Hepatocyte (in vitro differentiated cells): Measurements from ENCODE around the gene INPP5F. TPM values are rescaled to one million over a fixed set of nuclear protein-coding genes. Genes with fewer than 3 reads are reported as not detected.
"Not testable (repeated sequence)": the region's sequence is repeated elsewhere in the genome, so short reads cannot be mapped to it uniquely, and the experiment has no call there.

Experiments
- DNase-seq: peaks from one replicate; pipeline ENCODE4 v3.0.0-alpha.2; 2016; ENCODE audit warnings: low spot score
- H2AFZ ChIP-seq: fragments of 200-600 bp; sonication (generic); 2 replicates; pipeline ENCODE4 v1.6.0; 2016; ENCODE audit warnings: antibody characterized with exemption, mild to moderate bottlenecking
- H3K27ac ChIP-seq: fragments of 200-600 bp; sonication (generic); 2 replicates; pipeline ENCODE4 v1.5.1; 2016; ENCODE audit warnings: mild to moderate bottlenecking
- H3K27me3 ChIP-seq: fragments of 200-600 bp; sonication (generic); 2 replicates; pipeline ENCODE4 v1.6.1; 2016
- H3K36me3 ChIP-seq: fragments of 200-600 bp; sonication (generic); replicated peaks from 2 replicates; pipeline ENCODE4 v1.5.1; 2016; ENCODE audit warnings: low read depth; ENCODE audit not compliant: insufficient read depth
- H3K4me1 ChIP-seq: fragments of 200-600 bp; sonication (generic); 2 replicates; pipeline ENCODE4 v1.5.1; 2016; ENCODE audit warnings: mild to moderate bottlenecking, moderate library complexity; ENCODE audit not compliant: insufficient read depth
- H3K4me2 ChIP-seq: fragments of 200-600 bp; sonication (generic); 2 replicates; pipeline ENCODE4 v1.6.0; 2016
- H3K4me3 ChIP-seq: fragments of 200-600 bp; sonication (generic); 2 replicates; pipeline ENCODE4 v1.5.1; 2016; ENCODE audit warnings: mild to moderate bottlenecking
- H3K79me2 ChIP-seq: fragments of 200-600 bp; sonication (generic); 2 replicates; pipeline ENCODE4 v1.6.0; 2017; ENCODE audit warnings: mild to moderate bottlenecking
- H3K9me2 ChIP-seq: fragments of 200-600 bp; sonication (generic); replicated peaks from 2 replicates; pipeline ENCODE4 v1.6.0; 2017; ENCODE audit warnings: mild to moderate bottlenecking; ENCODE audit not compliant: insufficient read depth
- H3K9me3 ChIP-seq: fragments of 200-600 bp; sonication (generic); 2 replicates; pipeline ENCODE4 v1.5.1; 2016; ENCODE audit warnings: low read depth, mild to moderate bottlenecking
- H4K20me1 ChIP-seq: fragments of 200-600 bp; sonication (generic); 2 replicates; pipeline ENCODE4 v1.6.0; 2016; ENCODE audit warnings: mild to moderate bottlenecking; ENCODE audit not compliant: insufficient read depth, poor library complexity, severe bottlenecking
- EZH2 ChIP-seq: fragments of 200-600 bp; sonication (generic); IDR thresholded peaks from 2 replicates; pipeline ENCODE4 v1.6.1; 2016; ENCODE audit warnings: antibody characterized with exemption, mild to moderate bottlenecking, borderline replicate concordance
- EZH2phosphoT487 ChIP-seq: fragments of 200-600 bp; sonication (generic); IDR thresholded peaks from one replicate; pipeline ENCODE4 v1.6.1; 2018; ENCODE audit warnings: antibody characterized with exemption, mild to moderate bottlenecking, low read depth, moderate library complexity; ENCODE audit not compliant: unreplicated experiment, severe bottlenecking
- WGBS: methylation state at CpG from one replicate; pipeline ENCODE4 v1.1.6; 2016; ENCODE audit warnings: low lambda C conversion rate; ENCODE audit errors: missing lambda C conversion rate; 5-methylcytosine and 5-hydroxymethylcytosine counted together
- polyA plus RNA-seq: library from polyadenylated mRNA; unstranded; fragments of >200 nt; fragmentation: Nextera tagmentation; extraction: Ambion mirVana; gene quantifications from 2 replicates; pipeline ENCODE4 v1.2.1, GENCODE V29; 2016
- total RNA-seq: library from RNA; depleted of rRNA; stranded (reverse); fragments of >200 nt; gene quantifications from 2 replicates; pipeline ENCODE4 v1.2.3, GENCODE V29; 2014
- TF ChIP-seq, protein P1 (sequence below): fragments of 200-600 bp; sonication (generic); IDR thresholded peaks from 2 replicates; pipeline ENCODE4 v1.5.1; 2016; ENCODE audit warnings: antibody characterized with exemption, mild to moderate bottlenecking; ENCODE audit not compliant: poor library complexity

Gene INPP5F
- total and polyA plus RNA-seq, 2 experiments from 2014 or later: 9.9 to 44.4 TPM

DNA sequence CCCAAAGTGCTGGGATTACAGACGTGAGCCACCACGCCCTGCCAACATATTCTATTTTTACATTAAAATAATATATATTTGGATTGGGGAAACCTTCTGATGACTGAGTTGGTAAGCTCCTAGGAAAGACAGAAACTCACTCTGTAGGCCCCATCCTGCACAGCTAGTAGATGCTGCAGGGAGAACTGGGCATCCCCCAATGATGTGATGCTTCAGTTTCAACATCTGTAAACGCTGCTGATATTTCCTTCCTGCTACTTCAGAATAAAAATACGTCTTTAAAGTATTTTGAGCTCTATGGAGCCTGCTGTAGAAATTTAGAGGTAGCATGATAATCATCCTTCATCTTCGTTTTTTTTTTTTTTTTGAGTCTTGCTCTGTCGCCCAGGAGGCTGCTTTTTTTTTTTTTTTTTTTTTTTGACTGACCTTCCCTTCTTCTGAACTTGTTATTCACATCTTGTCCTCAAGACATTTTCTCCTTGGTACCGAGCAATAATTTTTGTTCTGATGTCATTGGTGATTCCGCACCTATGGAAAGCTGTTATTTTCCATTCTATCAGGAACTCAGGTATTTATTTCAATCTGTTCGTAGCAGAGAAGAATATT lies 21.8 kb upstream of the INPP5F start:
- Histone ChIP-seq H3K27ac (no peak overlapping the region), H3K9me2 (no peaks in the 10 kb centered on the region), H4K20me1 (no peaks in the 10 kb centered on the region), H3K4me2 (no peak overlapping the region), H3K79me2 (no peaks in the 10 kb centered on the region), H3K36me3 (no peaks in the 10 kb centered on the region), H3K27me3 (no peaks in the 10 kb centered on the region), H3K4me1 (no peaks in the 10 kb centered on the region), H3K9me3 (no peaks in the 10 kb centered on the region), H3K4me3 (no peak overlapping the region), H2AFZ (no peak overlapping the region)
- TF ChIP-seq, protein P1, sequence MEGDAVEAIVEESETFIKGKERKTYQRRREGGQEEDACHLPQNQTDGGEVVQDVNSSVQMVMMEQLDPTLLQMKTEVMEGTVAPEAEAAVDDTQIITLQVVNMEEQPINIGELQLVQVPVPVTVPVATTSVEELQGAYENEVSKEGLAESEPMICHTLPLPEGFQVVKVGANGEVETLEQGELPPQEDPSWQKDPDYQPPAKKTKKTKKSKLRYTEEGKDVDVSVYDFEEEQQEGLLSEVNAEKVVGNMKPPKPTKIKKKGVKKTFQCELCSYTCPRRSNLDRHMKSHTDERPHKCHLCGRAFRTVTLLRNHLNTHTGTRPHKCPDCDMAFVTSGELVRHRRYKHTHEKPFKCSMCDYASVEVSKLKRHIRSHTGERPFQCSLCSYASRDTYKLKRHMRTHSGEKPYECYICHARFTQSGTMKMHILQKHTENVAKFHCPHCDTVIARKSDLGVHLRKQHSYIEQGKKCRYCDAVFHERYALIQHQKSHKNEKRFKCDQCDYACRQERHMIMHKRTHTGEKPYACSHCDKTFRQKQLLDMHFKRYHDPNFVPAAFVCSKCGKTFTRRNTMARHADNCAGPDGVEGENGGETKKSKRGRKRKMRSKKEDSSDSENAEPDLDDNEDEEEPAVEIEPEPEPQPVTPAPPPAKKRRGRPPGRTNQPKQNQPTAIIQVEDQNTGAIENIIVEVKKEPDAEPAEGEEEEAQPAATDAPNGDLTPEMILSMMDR: no peak
- TF ChIP-seq EZH2phosphoT487: no peak
- no peak for TF ChIP-seq EZH2
- DNase-seq: no peak
- 90% methylated on average over 9 of the region's 9 CpGs for WGBS

DNA sequence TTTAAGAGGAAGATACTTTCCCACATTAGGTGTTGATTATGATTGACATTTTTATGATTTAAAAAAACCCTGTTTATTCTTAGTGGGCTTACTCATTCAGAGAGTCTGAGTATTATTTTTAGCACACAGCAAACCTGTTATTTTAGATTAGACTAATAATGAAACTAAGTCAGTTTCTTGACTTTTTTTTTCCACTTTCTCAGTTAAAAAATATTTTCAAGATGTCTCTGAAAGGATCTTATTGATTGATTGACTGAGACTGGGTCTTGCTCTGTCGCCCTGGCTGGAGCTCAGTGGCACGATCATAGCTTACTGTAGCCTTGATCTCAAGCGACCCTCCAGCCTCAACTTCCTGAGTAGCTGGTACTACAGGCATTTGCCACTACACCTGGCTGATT lies 20.4 kb upstream of the INPP5F start:
- no peak overlapping the region for H3K4me3 ChIP-seq
- WGBS: 97% methylated on average over 3 of the region's 3 CpGs
- no peak for DNase-seq
- no peaks in the 10 kb centered on the region for H3K27me3 ChIP-seq
- no peak overlapping the region for H2AFZ ChIP-seq
- H3K4me2 ChIP-seq: no peak overlapping the region
- no peaks in the 10 kb centered on the region for H3K79me2 ChIP-seq
- no peaks in the 10 kb centered on the region for H3K9me2 ChIP-seq
- H3K27ac ChIP-seq: no peak overlapping the region
- no peaks in the 10 kb centered on the region for H3K9me3 ChIP-seq
- no peaks in the 10 kb centered on the region for H4K20me1 ChIP-seq
- no peaks in the 10 kb centered on the region for H3K36me3 ChIP-seq
- TF ChIP-seq, protein P1: no peak
- TF ChIP-seq EZH2 (no peak), EZH2phosphoT487 (no peak)
- H3K4me1 ChIP-seq: no peaks in the 10 kb centered on the region

DNA sequence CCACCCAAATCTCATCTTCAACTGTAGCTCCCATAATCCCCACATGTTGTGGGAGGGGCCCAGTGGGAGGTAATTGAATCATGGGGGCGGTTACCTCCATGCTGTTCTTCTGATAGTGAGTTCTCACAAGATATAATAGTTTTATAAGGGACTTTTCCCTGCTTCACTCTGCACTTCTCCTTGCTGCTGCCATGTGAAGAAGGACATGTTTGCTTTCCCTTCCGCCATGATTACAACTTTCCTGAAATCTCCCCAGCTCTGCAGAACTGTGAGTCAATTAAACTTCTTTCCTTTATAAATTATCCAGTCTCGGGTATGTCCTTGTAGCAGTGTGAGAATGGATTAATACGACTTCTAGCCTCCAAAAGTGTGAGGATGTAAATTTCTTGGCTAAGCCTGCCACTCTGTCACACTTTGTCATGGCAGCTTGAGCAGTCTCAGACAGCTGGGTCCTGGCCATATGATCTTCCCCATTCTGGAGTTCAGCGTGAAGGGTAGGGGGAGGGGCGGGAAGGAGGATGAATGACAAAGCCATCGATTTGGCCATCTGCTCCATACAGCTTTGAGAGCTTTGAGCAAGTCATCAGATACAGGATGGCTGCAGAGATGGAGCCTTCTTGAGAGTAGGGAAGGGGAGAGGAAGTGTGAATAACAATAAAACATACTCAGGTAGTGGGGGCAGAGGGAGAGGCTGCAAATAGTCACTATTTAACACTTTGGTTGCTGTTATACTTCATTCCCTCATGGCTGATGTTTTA lies 19.1 kb upstream of the INPP5F start:
- TF ChIP-seq, protein P1: no peak
- TF ChIP-seq EZH2phosphoT487: no peak
- TF ChIP-seq EZH2: no peak
- no peaks in the 10 kb centered on the region for H3K9me2 ChIP-seq
- no peaks in the 10 kb centered on the region for H3K4me1 ChIP-seq
- DNase-seq: no peak
- no peak overlapping the region for H2AFZ ChIP-seq
- H3K27ac ChIP-seq: no peak overlapping the region
- H3K9me3 ChIP-seq: no peaks in the 10 kb centered on the region
- no peaks in the 10 kb centered on the region for H3K27me3 ChIP-seq
- H3K4me3 ChIP-seq: no peak overlapping the region
- no peak overlapping the region for H3K4me2 ChIP-seq
- WGBS: 76% methylated on average over 7 of the region's 7 CpGs
- H3K79me2 ChIP-seq: no peaks in the 10 kb centered on the region
- no peaks in the 10 kb centered on the region for H3K36me3 ChIP-seq
- no peaks in the 10 kb centered on the region for H4K20me1 ChIP-seq

DNA sequence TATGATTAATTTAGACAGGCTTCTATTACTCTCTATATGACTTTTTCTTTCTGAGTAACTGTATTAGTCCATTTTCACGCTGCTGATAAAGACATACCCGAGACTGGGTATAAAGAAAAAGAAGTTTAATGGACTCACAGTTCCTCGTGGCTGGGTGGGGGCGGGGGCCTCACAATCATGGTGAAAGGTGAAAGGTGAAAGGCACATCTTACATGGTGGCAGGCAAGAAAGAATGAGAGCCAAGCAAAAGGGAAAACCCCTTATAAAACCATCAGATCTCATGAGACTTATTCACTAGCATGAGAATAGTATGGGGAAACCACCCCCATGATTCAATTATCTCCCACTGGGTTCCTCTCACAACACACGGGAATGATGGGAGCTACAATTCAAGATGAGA lies 18.5 kb upstream of the INPP5F start:
- H3K4me2 ChIP-seq, H3K27ac ChIP-seq: not testable (repeated sequence)

DNA sequence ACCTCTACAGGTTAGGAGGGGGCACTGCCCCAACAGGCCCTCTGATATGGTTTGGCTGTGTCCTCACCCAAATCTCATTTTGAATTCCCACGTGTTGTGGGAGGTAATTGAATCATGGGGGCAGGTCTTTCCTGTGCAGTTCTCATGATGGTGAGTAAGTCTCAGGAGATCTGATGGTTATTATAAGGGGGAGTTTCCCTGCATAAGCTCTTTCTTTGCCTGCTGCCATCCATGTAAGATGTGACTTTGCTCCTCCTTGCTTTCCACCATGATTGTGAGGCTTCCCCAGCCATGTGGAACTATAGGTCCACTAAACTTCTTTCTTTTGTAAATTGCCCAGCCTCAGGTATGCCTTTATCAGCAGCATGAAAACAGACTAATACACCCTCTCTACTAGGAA lies 14.9 kb upstream of the INPP5F start:
- H2AFZ ChIP-seq, H3K4me2 ChIP-seq: not testable (repeated sequence)
- WGBS: 76% methylated on average over 1 of the region's 1 CpG

More for the DNA sequence above, 18.5 kb upstream of the INPP5F start:
- WGBS: 89% methylated on average over 5 of the region's 5 CpGs
- not testable (repeated sequence) for H4K20me1 ChIP-seq, H3K9me2 ChIP-seq, H3K36me3 ChIP-seq, H2AFZ ChIP-seq, H3K79me2 ChIP-seq, H3K27me3 ChIP-seq, DNase-seq, H3K4me3 ChIP-seq, H3K9me3 ChIP-seq, H3K4me1 ChIP-seq

More for the DNA sequence above, 14.9 kb upstream of the INPP5F start:
- H3K79me2 ChIP-seq, H3K36me3 ChIP-seq, H3K4me1 ChIP-seq, DNase-seq, H3K27ac ChIP-seq, H3K9me2 ChIP-seq, H3K9me3 ChIP-seq, H3K4me3 ChIP-seq, H4K20me1 ChIP-seq, H3K27me3 ChIP-seq: not testable (repeated sequence)
